Measurements from ENCODE around the gene VOPP1.
"Not testable (repeated sequence)": the region's sequence is repeated elsewhere in the genome, so short reads cannot be mapped to it uniquely, and the experiment has no call there.

- TF ChIP-seq CTCF, POLR2AphosphoS5, POLR2A (IDR thresholded peaks at IDR 0.05): not testable (repeated sequence)
These were observed 25.0 kb upstream of the VOPP1 start for GRCh38 chr7:55597214-55597739.
